Cerebellar cortex (tissue), 1 donor: ENCODE measurements around the gene CD200.

Experiments
- DNase-seq: peaks from one replicate; pipeline ENCODE4 v3.0.0-alpha.2; 2015; ENCODE audit warnings: low spot score

Gene CD200, protein sequence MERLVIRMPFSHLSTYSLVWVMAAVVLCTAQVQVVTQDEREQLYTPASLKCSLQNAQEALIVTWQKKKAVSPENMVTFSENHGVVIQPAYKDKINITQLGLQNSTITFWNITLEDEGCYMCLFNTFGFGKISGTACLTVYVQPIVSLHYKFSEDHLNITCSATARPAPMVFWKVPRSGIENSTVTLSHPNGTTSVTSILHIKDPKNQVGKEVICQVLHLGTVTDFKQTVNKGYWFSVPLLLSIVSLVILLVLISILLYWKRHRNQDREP

DNA sequence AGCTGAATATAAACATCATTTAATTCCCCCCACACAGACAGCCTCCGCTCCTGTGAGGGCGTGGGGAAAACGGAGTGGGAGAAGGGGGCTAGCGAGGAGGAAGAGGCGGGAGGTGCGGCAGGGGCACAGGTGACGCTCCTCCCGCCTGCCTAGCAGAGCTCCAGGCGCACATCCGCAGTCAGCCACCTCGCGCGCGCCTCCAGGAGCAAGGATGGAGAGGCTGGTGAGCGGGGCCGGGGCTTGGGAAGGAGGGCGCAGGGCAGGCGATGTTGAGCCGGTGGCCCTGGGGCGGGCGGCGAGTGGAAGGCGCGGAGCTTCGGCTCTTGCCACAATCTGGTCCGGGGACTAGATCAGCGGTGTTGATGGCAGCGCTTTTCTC lies at the start of gene CD200:
TSS of gene CD200 (plus strand) at position 155 of the 379 bp plus-strand sequence. CDS start at position 212, 57 bp downstream.
- DNase-seq = peak; percentile 78

DNA sequence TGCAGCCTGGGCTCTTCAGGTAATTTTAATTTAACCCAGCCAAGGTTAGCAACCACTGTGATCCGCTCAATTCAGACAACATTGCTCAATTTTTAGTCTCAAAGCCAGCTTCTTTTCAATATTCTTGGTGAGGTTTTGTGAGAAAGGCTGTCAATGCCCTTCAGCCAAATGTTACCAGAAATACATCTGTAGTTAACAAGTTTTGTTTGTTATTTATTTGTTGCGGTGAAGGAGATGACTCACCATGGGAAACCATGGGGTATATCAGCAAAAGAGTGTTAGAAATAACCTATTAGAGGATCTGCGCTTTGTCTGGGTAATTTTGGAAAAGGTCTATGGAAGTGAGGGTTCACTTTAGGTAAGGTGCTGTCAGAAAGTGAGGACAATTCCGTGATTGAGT lies 43.9 kb upstream of the CD200 start:
- no peak for DNase-seq

DNA sequence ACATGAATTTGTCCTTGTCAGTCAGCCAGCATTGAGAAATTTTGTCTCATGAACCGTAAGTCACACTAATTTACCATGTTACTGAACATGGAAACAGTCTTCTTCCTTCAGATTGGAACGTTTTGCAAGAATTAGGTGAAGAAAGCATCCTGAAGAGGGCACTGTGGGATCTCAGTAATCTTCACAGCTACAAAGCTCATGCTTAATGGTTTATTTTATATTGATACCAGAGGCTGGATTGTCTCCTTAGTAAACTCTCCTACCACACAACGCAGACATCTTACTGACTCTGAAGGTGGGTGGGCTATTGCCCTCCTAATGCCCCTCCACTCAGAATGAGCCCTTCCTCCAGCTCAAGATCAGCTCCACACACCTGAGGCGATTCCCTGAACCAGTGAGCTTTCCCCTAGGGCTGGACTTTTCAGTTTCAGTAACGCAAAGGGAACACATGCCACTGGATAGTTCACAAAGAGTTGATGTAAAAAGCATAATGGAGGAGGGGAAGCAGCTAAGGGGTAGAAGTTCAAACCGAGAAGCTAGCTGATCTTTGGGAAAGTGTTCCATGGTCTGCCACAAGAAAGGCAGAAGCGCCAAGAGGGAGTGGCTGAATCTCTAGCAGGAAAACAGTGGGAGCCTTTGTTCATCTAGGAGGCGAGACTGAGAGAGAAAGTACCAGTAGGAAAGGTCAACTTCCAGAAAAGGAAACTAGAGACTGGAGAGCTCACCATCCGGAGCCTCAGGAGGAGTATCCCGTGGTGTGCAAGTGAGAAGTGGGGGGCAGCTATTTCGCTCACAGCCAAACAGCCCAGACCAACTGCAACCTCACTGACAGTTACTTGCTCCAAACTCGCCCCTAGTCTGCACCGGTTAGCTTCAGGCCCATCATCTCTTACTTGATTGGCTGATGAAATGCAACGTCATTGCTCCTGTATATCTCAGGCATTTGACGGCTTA lies 39.3 kb upstream of the CD200 start, which contains the start of gene SLC9C1:
TSS of gene SLC9C1 (minus strand) at position 849 of the 954 bp plus-strand sequence. CDS start 7,425 bp downstream, outside the sequence.
- DNase-seq = peak; percentile 82

DNA sequence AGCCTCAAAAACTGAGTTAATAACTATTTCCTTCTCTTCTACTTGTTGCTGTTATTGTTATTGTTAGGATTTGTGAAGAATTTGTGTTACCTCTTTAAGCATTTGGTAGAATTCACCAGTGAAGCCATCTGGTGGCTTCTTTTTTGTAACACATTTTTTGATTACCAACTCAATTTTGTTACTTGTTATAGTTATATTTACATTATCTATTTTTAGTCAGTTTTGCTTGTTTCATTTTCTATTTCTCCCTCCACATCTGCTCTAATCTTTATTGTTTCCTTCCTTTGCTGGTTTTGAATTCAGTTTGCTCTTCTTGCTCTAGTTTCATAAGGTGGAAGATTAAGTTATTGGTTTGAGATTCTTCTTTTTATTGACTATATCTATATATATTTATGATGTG lies 35.2 kb upstream of the CD200 start:
- no peak for DNase-seq

DNA sequence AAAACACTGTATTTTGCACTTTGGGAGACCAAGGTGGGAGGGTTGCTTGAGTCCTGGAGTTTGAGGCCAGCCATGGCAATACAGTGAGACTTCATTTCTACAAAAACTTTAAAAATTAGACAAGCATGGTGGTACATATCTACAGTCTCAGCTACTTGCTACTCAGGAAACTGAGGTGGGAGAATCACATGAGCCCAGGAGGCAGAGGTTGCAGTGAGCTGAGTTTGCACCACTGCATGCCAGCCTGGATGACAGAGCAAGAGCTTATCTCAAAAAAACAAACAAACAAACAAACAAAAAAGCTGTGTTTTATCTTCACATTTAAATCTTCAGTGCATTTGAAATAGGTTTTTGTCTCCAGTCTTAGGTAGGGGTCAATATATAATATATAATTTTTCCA lies 34.2 kb upstream of the CD200 start:
- DNase-seq = no peak

DNA sequence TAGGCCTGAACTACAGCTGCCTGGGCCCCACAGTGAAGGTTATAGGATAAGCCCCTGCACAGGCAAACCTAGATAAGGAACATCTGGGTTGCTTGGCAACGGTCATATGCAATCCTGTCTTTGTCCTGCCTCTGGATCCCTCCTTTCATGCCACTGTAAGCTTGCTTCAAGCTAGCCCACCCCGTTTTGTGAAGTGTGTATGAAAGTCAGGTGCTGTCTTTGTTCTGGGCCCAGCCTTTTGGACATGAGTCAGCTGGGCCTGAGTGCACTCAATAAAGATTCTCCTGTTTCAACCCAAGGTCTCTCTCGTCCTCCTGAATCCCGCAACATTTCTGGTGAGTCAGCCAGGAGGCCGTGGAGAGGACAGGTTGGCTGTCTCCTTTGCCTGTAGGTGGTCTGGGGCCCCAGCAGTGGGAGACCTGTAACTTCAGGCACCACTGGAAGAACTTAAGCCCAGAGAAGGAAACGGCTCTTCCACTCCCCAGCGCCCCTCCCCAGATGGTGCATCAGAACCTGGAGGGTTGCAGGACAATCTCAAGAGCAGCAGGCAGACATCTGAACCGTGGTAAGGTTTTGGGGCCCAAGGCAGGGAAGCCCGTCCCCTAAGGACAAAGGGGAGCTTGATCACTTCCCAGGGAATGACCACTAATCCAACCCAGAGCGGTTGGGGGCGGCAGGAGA lies 30.7 kb upstream of the CD200 start:
- DNase-seq = no peak

DNA sequence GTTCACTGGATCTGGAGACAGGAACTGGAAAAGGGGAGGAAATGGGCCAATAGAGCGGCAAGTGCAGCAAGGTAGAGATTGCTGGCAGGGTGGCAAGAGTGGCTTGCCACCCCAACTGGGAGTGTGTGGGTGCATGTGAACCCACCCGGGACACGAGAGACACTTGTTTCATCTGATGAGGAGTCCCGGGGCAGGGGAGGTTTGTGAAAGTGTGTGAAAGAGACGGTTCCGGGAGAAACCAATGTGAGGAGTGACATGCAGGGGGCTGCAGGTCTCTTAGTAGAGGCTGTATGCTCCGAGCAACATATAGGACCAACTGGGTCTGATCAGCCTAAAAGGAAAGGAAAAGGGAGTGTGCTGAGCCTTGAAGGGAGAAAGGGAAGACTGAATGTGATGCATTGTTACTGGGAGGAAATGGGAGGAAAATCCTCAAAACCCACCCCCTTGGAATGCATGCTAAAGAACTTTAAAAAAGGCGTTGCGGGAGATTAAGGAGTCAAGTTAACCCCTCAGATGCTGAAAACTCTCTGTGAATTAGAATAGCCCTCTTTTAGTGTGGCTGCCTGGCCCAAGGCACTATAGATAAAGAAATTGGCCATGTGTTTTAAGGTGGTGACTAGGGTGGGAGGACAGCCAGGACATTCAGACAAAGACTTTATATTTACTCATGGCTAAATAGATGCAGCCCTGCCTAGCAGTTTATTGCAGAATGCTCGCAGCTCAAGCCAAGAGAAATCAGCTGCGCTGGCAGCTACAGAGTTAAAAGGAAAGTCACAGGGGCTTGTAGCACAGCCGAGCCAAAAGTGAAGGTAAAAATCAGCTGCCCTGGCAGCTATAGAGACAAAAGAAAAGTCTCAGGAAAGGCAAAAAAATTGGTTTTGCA lies 29.8 kb upstream of the CD200 start:
- no peak for DNase-seq

DNA sequence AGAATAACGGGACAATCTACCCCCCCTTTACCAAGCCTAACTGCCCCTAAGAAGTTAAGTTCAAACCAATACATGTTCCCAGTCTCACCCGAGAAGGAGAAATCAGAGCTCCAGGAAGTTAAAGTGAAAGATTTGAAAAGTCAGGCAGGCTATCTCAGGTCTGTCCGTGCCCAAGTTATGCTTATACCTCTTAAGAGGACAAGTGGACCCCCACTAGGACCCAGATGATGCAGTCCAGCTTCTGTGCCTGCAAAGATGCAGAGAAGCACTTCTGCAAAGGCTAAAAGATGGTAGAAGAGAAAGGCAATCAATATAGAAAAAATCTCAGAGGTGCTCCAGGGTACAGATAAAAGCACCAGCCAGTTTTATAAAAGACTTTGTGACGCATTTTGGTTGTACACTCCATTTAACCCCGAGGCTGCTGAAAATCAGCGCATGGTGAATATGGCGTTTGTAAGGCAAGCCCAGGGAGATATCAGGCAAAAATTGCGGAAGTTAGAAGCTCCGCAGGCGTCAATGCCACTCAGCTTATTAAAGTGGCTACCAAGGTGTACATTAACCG lies 29.1 kb upstream of the CD200 start:
- peak; percentile 31 for DNase-seq

DNA sequence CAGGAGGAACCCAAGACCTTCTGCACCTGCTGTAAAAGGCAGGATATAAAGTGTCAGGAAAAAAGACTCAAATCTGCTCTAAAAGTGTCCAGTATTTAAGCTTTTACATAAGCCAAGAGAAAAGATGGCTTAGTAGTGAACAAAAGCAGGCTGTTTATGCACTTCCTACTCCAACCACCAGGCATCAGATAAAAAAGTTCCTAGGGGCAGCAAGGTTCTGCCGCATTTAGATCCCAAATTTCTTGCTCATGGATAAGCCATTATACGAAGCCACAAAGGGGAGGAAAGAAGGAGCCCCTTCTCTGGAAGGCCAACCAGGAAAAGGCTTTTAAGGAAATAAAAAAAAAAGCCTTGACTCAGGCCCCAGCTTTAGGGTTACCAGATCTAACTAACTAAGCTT lies 28.3 kb upstream of the CD200 start:
- no peak for DNase-seq

DNA sequence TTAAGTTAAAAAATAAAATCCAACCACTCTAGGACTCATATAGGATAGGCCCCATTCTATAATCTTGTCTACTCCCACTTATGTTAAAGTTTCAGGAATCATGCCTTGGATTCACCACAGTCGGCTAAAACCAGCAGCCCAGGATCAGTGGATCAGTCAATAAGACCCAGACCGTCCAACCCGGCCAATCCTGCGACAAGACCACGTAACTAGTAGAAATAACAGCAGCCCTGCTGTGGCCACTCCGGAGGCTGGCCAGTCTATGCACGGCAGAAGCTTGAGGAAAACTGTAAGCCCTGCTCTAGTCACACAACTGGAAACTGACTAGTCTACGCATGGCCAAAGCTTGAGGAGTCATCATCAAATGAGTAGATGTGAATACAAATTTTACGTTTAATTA lies 26.1 kb upstream of the CD200 start:
- no peak for DNase-seq

DNA sequence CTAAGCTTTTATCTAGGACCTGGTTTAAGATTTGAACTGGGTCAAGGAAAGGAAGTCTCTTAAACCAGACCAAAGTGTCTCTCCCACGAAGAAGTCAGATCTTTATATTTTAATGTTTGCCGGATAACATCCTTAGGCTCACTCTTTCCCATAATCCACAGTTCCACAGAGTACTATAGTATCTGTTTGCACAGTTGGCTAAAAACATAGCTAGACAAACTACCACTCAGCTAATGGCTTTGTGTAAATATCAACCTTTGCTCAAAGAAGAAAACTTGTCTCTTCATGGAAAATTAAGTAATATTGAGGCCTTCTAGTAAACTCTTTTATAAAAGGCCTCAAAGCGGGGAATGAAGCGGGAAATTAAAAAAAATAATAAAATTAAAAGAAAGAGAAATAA lies 25.4 kb upstream of the CD200 start:
- no peak for DNase-seq

DNA sequence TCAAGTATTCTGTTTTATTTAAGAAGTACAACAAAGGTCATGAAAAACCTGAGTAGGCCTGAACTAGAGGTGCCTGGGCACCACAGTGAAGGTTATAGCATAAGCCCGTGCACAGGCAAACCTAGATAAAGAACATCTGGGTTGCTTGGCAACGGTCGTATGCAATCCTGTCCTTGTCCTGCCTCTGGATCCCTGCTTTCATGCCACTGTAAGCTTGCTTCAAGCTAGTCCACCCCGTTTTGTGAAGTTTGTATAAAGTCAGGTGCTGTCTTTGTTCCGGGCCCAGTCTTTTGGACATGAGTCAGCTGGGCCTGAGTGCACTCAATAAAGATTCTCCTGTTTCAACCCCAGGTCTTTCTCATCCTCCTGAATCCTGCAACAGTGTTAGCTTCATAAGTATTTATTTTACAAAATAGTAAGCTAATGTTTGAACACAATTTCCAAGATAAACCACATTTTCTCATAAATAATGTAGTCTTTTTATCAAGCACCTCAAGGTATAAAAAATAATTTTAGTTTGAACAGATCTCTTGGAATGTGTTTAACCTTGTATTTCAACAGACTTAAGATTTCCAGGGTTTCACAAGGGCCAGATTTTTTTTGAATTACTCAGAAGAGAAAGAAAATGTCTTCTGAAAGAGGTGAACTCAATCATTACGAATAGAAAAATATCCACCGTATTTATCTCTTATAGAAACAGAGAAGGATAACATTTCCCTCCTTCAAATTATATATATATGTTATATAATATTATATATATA lies 24.6 kb upstream of the CD200 start:
- no peak for DNase-seq

DNA sequence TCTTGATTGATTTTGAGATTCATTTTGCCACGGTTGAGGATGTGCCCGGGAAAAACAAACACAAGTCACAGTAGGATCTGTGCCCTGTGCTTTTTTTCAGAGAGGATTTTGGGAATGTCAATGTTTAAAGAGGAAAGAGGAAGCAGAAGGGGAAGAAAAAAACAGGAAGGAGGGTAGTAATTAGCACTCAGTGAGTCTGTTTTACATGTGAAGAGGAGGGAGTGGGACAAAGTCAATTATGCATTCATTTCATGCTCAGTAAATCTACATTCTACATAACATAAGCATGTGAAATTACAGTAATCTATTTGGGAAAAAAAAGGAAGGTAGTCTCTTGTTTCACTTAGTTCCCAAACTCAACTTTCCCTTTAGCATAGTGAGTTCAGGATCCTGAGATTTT lies 18.3 kb upstream of the CD200 start:
- DNase-seq = no peak

DNA sequence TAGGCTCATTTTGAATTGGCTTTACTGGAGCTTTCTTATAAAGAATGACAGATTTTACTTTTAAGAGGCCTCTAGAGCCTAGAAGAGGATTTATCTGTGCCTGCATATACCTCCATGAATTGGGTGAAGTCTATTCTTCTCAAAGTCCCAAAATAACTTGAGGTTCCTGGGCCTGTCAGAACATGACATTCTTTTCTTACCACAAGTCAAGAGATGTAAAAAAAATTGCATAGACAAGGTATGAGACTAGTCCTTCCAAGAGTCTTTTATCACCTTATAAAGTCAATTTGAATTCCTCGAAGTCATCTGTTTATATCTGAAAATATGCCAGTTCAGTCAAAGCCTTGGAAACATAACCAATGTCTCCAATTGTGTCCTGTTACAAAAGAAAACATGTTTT lies 17.2 kb upstream of the CD200 start:
- no peak for DNase-seq

DNA sequence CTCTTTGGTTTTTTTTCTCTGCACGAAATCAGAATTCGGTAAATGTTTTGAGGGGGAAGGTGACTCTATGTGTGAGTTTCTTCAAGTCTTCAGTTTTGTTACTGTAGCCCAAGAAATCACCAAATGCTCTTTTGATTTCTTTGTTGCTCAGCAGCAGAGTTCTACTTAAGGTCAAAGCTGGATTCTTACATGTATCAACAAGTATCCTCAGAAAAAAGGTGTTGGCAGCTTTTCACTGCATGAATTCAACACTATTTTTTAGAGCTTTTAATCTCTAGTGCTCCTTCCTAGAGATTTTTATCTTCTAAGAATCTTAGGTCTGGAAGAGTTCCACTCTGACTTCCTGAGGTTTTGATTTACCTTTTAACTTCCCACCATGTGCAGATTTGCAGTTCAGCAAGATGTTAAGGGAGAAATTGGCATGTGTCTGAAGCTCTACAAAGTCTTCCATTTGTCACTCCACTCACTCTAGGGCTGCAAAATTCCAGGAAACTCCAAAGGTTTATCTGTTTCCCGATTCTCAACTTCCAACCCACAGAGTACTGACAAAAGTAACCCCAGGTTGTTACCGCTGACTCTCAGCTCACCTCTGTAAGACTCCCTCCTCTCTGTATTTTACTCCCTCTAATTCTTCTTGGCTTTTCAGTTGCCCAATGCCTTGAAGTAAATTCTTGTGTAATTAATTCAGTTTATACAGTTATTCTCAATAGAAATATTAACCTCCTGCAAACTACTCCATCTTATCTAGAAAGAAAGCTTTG lies 13.3 kb upstream of the CD200 start:
- no peak for DNase-seq

DNA sequence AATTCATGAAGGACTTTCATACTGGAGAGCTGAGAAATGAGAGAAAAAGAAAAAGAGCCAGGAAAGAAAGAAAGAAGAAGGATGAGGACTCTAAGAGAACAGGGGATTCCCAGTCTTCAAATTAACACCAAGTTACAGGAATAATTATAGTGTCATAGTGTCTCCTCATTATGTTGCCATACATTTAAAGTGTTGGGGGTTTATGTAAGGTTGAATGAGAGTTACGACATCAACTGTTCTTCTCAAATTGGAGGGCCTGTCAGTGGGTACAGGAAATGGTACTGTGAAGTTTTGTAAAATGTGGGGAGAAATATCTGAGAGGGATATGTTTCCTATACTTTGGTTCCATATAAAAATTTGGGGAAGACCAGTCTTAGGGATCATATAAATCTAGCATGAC lies 12.3 kb upstream of the CD200 start:
- DNase-seq = no peak

DNA sequence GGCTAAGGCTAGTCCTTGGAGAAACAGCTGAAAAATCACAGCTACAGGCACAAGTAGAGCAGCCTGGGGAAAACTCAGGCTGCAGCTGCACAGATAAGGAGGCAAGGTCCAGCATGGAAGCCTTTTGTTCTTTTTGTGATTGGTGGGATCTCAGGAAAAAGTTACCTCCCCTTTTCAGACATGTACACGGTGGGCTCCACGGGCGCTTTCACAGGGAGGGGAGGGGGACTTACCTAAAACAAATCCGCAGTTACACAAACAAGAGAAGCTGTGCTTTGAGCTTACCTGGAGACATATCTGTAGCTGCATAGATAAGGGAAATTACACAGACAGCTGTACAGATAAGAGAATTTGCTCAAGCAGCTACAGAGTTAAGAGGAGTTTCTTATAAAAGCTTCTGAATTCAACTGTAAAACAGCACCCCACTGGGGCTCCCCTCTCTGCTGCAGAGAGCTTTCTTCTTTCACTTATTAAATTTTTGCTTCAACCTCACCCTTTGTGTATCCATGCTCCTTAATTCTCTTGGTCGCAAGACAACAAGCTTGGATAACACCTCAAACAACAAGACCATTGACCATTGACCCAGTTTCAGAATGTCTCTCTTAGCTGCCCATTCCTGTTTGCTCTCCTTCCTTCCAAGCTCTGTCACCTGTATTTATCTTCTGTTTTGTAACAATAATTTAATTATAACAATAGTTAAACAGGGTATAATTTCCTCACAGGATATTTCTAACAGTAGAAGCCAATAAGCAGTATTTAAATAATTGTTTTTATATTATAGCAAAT lies 10.9 kb upstream of the CD200 start:
- no peak for DNase-seq

DNA sequence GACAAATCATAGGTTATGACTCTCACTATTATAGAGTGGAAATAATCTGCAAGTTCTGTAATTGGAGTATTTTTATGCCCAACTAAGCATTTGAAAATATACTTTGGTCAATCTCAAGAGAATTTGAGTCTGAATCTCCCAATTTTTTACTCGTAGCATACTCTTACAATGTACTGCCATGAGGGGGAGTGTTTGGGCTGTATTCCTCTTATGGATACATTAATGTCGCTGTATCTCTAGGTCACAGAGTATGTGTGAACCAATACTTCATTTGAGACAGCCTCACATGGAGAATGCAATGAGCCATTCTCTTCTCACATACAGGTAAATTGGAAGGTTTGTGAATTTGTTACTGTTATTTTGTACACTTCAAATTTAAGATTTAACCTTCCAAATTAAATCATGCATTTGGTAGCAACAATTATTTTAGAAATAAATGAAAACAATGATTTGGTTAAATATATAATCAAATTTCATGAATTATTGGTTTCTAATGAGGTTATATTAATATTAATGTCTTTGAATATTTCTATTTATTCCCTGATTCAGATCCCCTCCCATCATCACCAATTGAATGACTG lies 5.5 kb upstream of the CD200 start:
- peak; percentile 66 for DNase-seq

DNA sequence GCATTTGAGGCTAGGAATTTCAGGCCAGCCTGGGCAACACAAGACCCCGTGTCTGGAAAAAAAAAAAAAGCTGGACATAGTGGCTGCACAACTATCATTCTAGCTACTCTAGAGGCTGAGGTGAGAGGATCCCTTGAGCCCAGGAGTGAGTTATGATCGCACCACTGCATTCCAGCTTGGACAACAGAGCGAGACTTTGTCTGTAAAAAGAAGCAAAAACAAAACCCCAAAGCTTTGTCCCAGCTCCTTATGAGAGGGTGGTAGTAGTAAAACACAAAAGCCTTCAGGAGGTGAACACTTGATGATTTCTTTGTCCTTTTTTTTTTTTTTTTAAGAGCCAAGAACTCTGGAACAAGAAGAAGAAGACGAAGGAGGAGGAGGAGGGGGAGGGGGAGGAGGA lies 1.1 kb upstream of the CD200 start:
- DNase-seq = no peak
